HL-60 (cell line): ENCODE results near the gene UPP1.

Experiments used
- CTCF ChIP-seq: IDR thresholded peaks from one replicate; pipeline ENCODE4 v1.5.1; 2011; ENCODE audit warnings: low read length, control low read depth, inconsistent platforms; ENCODE audit not compliant: insufficient read depth
- REST ChIP-seq: IDR thresholded peaks from 2 replicates; pipeline ENCODE4 v1.6.1; 2012; ENCODE audit warnings: low read depth; ENCODE audit not compliant: insufficient replicate concordance

GRCh38 chr7:48091506-48092433 lies 2.7 kb downstream of the UPP1 start:
- TF ChIP-seq REST, result no peak
- no peak for TF ChIP-seq CTCF
